A549 treated with dexamethasone at 1 μM for 4 hours (cell line): ENCODE measurements around the gene HECTD2. TPM values are rescaled to one million over a fixed set of nuclear protein-coding genes. Genes with fewer than 3 reads are reported as not detected.

ENCODE experiments used
- total RNA-seq: library from RNA; stranded (reverse); fragments of 200-300 nt; extraction: Qiagen RNA extraction; gene quantifications from 5 replicates; pipeline ENCODE4 v1.2.3, GENCODE V29; 2022

The HECTD2 gene, protein sequence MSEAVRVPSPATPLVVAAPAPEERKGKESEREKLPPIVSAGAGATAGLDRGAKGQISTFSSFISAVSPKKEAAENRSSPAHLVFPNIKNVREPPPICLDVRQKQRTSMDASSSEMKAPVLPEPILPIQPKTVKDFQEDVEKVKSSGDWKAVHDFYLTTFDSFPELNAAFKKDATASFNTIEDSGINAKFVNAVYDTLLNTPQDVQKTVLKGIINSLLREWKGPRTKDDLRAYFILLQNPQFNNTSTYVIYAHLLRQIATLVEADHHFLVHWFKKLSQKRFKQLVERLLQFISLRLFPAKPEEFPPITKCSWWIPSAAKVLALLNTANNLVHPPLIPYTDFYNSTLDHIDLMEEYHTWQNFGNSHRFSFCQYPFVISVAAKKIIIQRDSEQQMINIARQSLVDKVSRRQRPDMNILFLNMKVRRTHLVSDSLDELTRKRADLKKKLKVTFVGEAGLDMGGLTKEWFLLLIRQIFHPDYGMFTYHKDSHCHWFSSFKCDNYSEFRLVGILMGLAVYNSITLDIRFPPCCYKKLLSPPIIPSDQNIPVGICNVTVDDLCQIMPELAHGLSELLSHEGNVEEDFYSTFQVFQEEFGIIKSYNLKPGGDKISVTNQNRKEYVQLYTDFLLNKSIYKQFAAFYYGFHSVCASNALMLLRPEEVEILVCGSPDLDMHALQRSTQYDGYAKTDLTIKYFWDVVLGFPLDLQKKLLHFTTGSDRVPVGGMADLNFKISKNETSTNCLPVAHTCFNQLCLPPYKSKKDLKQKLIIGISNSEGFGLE
- total RNA-seq, result 3.2 to 4.3 TPM (median 3.8 TPM) in 5 replicates

DNA sequence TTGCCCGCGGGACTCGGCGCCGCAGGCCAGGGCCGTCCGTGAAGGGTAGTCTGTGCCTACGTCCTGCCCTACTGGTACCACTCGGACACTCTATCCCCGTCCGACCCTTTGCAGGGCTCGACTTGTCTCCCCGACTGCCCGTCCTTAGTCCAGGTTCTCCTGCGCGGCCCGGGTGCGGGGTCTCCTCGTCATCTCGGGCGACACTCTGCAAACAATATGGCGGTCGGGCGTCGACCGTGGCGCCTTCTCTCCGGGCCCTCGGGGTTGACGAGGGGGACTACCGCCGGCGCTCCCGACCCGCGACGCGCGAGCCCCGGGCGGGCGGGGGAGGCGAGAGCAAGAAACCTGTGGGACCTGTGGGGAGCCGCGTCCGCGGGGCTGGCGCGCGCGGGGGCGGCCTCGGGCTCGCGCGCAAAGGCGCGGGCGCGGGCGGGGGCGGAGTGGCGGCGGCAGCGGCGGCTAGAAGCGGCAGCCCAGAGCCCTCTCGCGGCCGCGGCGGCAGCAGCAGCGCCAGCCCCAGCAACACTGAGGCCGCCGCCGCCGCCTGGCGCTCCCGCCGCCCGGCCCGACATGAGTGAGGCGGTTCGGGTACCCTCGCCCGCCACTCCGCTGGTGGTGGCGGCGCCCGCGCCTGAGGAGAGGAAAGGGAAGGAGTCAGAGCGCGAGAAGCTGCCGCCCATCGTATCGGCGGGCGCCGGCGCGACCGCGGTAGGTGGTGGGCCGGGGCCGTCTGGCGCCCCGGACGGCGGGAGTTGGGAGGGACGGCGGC lies at the start of gene HECTD2:
Gene HECTD2 (plus strand): TSS at position 476 of the 769 bp plus-strand sequence. CDS start 95 bp downstream, at position 571.

Other genes starting within 250 kb of the HECTD2 start
- 44.6 to 53.3 TPM (median 47.7 TPM) in 5 replicates for gene PCGF5, start 189.7 kb upstream of the HECTD2 start, total RNA-seq
- 20.7 to 25.4 TPM (median 21.2 TPM) in 5 replicates for gene PPP1R3C, start 222.7 kb downstream of the HECTD2 start, total RNA-seq